Islet of Langerhans (tissue), 1 donor: Measurements from ENCODE around the gene ZNF385B.
"Not testable (repeated sequence)": the region's sequence is repeated elsewhere in the genome, so short reads cannot be mapped to it uniquely, and the experiment has no call there.

Experiments used
- FAIRE-seq: peaks from one replicate; lab custom pipeline; 2011; peaks lifted over from hg19 to GRCh38; lab: Jason Lieb, UNC

The ZNF385B gene

DNA sequence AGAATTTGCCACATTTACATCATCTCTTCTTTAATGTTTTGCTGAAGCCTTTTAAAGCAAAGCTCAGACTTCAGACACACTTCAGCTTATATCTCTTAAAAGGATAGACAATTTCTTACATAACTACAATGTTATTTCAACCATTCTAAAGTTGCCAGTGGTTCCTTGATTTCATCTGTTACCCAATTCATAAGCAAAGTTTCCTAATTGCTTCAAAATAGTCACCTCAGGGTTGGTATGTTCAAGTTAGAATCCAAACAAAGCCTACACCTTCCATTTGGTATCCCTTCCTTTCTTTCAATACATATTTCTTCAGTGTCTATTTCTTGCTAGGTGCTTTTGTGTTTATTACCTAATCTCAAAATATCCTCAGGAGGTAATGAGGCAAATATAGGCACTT lies 60.6 kb downstream of the ZNF385B start:
- FAIRE-seq: no peak

- FAIRE-seq: no peak
Observed at GRCh38 chr2:179796213-179797007, 65.0 kb downstream of the ZNF385B start.

GRCh38 chr2:179793902-179794301 lies 67.5 kb downstream of the ZNF385B start:
- FAIRE-seq: no peak

GRCh38 chr2:179793238-179793637 lies 68.2 kb downstream of the ZNF385B start:
- FAIRE-seq: no peak

- FAIRE-seq: no peak
Observed at GRCh38 chr2:179790235-179791217, 70.9 kb downstream of the ZNF385B start.

DNA sequence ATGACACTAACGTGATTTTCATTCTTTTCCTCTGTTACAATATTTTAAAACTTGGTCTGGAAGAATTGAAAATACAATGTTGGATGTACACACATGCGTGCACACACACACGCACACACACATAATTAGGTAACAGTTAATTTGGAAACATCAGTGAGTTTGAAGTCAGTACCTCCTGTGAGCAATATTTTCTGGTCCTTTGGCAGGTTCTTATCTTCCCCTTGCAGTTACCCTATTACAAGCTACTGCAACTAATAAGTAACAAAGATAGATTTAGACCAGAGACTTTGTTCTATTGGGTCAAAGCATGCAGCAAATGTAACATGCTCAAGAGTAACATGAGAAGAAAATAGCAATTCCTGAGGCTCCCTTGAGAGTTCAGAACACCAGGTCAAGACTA lies 73.3 kb downstream of the ZNF385B start:
- FAIRE-seq: no peak

DNA sequence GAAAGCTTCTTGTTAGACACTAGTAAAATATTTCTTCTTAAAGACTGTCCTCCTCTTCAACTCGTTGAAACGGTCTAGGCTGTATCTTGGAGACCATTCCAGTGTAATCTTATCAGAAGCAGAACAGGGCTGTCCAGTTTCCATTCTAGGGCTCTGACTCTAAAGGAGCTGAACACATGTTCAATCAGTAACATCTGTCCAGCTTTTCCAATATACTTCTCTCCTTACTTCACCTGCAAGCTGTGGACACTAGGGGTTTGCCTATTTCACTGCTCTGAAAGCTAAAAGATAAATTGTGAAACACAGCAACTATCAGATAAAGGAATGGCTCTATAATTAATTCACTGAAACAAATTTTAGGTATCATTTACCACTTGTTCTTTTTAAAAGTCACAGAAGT lies 73.8 kb downstream of the ZNF385B start:
- FAIRE-seq: no peak

- no peak for FAIRE-seq
Observed at GRCh38 chr2:179785902-179786301, 75.5 kb downstream of the ZNF385B start.

DNA sequence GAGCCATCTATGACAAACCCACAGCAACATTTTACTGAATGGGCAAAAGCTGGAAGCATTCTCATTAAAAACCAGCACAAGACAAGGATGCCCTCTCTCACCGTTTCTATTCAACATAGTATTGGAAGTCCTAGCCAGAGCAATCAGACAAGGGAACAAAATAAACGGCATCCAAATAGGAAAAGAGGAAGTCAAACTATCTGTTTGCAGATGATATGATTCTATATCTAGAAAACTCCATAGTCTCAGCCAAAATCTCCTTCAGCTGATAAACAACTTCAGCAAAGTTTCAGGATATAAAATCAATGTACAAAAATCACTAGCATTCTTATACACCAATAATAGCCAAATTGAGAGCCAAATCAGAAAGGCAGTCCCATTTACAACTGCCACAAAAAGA lies 79.1 kb downstream of the ZNF385B start:
- not testable (repeated sequence) for FAIRE-seq

GRCh38 chr2:179773986-179774385 lies 87.4 kb downstream of the ZNF385B start:
- FAIRE-seq: no peak

GRCh38 chr2:179772346-179772745 lies 89.1 kb downstream of the ZNF385B start:
- FAIRE-seq: no peak

- no peak for FAIRE-seq
Observed at GRCh38 chr2:179771791-179772190, 89.6 kb downstream of the ZNF385B start.

DNA sequence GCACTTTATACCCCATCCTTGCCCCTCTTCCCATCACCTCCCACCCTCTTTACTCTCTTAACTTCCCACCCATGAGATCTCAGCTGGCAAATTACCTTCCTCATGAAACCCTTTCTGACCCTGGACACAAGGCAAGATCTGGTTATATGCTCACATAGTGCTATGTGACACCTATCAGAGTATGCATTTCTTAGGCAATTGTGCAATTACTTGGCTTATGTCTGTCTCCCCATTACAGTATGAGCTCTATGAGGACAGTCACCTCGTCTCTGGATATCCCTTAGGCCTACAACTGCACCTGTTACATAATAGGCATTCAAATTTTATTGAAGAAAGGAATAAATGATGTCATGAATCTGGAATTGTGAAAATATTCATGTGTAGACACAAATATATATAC lies 91.4 kb downstream of the ZNF385B start:
- no peak for FAIRE-seq

GRCh38 chr2:179769323-179769722 lies 92.1 kb downstream of the ZNF385B start:
- FAIRE-seq: no peak

DNA sequence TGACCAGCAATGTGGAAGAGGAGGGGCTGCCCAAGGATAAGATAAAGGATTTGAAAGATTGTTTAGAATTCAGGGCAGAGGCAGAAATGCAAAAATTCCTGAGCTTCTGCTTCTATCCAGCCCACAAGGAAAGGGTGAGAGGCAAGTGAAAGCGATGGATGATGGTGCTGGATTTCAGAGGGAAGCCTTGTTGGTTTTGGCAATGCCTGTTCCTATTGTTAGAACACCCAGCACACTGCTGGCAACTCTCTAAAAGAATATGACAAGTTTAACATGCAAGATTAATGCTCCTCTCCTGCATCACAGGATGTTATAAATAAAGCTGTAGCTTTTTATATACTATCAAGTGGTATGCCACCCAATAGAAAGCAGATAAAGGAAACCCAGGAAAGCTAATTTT lies 92.6 kb downstream of the ZNF385B start:
- no peak for FAIRE-seq

GRCh38 chr2:179765666-179766065 lies 95.7 kb downstream of the ZNF385B start:
- no peak for FAIRE-seq

DNA sequence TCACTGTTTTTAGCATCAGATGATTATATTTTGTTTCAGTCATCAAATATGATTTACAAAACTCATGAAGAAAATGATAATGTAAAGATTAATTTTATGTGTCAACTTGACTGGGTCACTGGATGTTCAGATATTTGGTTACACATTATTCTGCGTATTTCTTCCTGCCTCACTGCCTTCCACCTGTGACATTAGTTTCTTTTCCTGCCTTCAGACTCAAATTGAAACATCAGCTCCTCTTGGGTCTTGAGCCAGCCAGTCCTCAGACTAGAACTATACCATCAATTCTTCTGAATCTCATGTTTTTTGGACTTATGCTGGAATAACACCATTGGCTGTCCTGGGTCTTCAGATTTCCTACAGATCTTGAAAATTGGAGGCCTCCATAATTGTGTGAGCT lies 96.7 kb downstream of the ZNF385B start:
- no peak for FAIRE-seq

DNA sequence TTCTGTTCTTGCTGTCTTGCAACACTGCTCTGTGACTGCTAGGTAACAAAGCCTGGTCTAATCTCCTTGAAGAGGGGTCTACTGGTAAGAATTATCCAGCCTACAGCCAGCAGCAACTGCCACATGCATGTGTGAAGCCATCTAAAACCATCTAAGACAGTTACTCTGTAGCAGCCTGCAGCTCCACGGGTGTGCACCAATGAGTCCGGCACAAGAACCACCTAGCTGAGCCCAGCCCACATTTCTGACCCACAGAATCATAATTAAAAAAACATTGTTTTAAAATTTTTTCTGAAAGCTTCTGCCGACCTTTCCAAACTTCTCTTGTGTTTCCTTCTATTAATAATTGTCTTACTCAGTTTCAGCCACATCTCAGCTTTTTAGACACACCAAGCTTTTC lies 102.8 kb downstream of the ZNF385B start:
- FAIRE-seq: no peak

DNA sequence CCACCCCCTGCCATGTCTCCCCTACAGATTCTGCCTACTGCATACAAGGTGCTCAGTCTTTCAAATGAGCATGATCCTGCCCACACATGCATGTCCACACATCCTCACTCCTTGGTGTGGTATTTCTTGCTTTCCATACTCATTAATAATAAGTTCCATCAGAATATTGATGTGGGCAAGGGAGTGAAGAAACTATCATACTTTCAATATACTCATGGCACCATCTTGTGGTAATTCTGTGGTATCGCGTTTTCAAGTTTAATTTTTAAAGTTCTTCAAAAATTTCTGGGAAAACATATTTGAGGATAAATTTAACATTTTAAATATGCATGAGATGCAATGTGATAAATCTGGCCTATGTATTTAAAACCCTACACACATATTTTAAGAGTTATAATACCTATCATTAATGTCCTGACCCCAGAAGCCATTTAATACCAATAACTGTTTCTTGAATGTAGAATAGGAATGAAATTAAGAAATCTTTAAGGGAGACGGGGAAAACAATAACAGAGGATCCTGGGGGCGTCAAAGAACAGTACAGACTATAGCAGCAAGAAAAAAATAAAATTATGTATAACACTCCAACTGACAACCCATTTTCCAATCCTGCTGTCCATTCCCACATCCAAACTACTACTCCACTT lies 110.1 kb downstream of the ZNF385B start:
- FAIRE-seq: peak; percentile 99

- FAIRE-seq: no peak
Observed at GRCh38 chr2:179749210-179749609, 112.2 kb downstream of the ZNF385B start.

GRCh38 chr2:179746981-179747380 lies 114.4 kb downstream of the ZNF385B start:
- FAIRE-seq: no peak

DNA sequence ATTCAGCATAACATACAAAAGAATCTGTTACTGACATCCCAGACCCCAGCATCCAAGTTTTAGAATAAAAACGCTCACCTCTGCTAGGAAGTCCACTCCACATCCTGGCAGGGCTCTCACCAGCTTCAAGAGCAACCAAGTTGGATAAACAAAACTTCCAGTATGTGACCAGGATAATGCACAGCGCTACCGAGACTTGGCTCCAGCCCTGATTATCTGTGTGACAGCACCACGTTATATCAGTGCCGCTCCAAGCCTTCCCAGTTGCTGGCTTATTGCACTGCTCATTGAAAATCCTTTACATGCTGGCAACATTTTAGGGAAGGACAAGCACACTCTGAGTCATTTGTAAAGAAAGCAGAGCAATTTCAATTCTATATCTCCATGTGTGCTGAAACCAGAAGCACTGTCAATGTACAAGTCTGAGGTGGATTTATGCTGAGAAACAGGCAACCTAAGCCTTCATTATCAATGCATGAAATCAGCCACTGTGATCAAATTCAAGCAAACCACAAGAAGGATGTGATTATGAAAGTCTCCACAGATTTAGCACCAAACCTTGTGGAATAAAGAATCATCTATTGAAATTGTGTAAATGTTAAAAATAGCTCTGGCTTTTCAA lies 115.7 kb downstream of the ZNF385B start:
- no peak for FAIRE-seq
